Endothelial cell of umbilical vein (primary cell): Measurements from ENCODE around the gene DOCK4. TPM values are rescaled to one million over a fixed set of nuclear protein-coding genes. Genes with fewer than 3 reads are reported as not detected.

Experiments used
- BruUV-seq: library from RNA; stranded (reverse); fragments of 400-500 nt; replicated peaks from 2 replicates; lab custom pipeline; 2021; lab: Mats Ljungman, UMichigan
- CTCF ChIA-PET: fragments of 300-600, 350-600 bp; sonication (Branson Sonifier 250); formaldehyde crosslinking; loops from one replicate; lab custom pipeline; 2021; ENCODE audit warnings: antibody characterized with exemption, inconsistent platforms; lab: Charles Lee
- POLR2A ChIA-PET: fragments of 300-600, 350-600 bp; sonication (Branson Sonifier 250); formaldehyde crosslinking; loops from one replicate; lab custom pipeline; 2021; ENCODE audit warnings: antibody characterized with exemption, inconsistent platforms; lab: Charles Lee
- DNase-seq: peaks from one replicate; pipeline ENCODE4 v3.0.0-alpha.2; 2011; ENCODE audit warnings: low read depth, low spot score
- FAIRE-seq: peaks from 2 replicates; lab custom pipeline; 2011; peaks lifted over from hg19 to GRCh38; lab: Jason Lieb, UNC
- H2AFZ ChIP-seq: 2 replicates; pipeline ENCODE4 v1.6.0; 2012; ENCODE audit warnings: low read depth, low read length, control low read depth, inconsistent platforms
- H3K27ac ChIP-seq: 2 replicates; pipeline ENCODE4 v1.5.1; 2011; ENCODE audit warnings: low read depth, mild to moderate bottlenecking, control low read depth, low read length, moderate library complexity; ENCODE audit not compliant: insufficient read depth
- H3K27me3 ChIP-seq, 2 experiments: 2 replicates each; pipeline versions ENCODE4 v1.6.0 to v1.6.1; 2011; ENCODE audit warnings: low read length in 2 of 2, mixed read lengths in 1 of 2; ENCODE audit not compliant: control insufficient read depth in 2 of 2, insufficient read depth in 2 of 2
- H3K36me3 ChIP-seq, 2 experiments: 2 replicates in 1 of 2; 3 replicates in 1 of 2; pipeline ENCODE4 v1.5.1; 2011; ENCODE audit warnings: low read length in 2 of 2, mild to moderate bottlenecking in 1 of 2, moderate library complexity in 1 of 2; ENCODE audit not compliant: control insufficient read depth in 2 of 2, insufficient read depth in 2 of 2; ENCODE audit errors: extremely low read depth in 1 of 2
- H3K4me1 ChIP-seq: 3 replicates; pipeline ENCODE4 v1.5.1; 2011; ENCODE audit warnings: mild to moderate bottlenecking, low read length; ENCODE audit not compliant: control insufficient read depth, insufficient read depth; ENCODE audit errors: extremely low read depth
- H3K4me2 ChIP-seq: 2 replicates; pipeline ENCODE4 v1.6.1; 2011; ENCODE audit warnings: low read length, control low read depth, mixed read lengths; ENCODE audit not compliant: insufficient read depth
- H3K4me3 ChIP-seq, 3 experiments: fragments of 200-600 bp in 1 of 3; sonication (generic), shearing (Covaris generic) in 1 of 3; replicated peaks in 1 of 3; 2 replicates each; pipeline ENCODE4 v1.5.1; 2011 to 2016; ENCODE audit warnings: control low read depth in 3 of 3, low read length in 3 of 3, mild to moderate bottlenecking in 2 of 3, inconsistent platforms in 1 of 3, low read depth in 1 of 3, moderate library complexity in 1 of 3; ENCODE audit not compliant: insufficient read depth in 1 of 3
- H3K79me2 ChIP-seq: 2 replicates; pipeline ENCODE4 v1.6.0; 2012; ENCODE audit warnings: low read length, inconsistent platforms; ENCODE audit not compliant: control insufficient read depth, insufficient read depth
- H3K9ac ChIP-seq: replicated peaks from 2 replicates; pipeline ENCODE3; 2011; ENCODE audit warnings: low read length, control low read depth; ENCODE audit not compliant: insufficient read depth; ENCODE audit errors: extremely low read depth
- H3K9me1 ChIP-seq: replicated peaks from 3 replicates; pipeline ENCODE4 v1.6.0; 2011; ENCODE audit warnings: mild to moderate bottlenecking, low read length; ENCODE audit not compliant: control insufficient read depth, insufficient read depth; ENCODE audit errors: extremely low read depth
- H3K9me3 ChIP-seq: replicated peaks from 2 replicates; pipeline ENCODE4 v1.5.1; 2012; ENCODE audit warnings: low read length, inconsistent platforms; ENCODE audit not compliant: control insufficient read depth, insufficient read depth
- H4K20me1 ChIP-seq: replicated peaks from 2 replicates; pipeline ENCODE3; 2011; ENCODE audit warnings: mild to moderate bottlenecking, low read length; ENCODE audit not compliant: control insufficient read depth, insufficient read depth; ENCODE audit errors: extremely low read depth
- EZH2 ChIP-seq: IDR thresholded peaks from 2 replicates; pipeline ENCODE4 v1.6.1; 2012; ENCODE audit warnings: borderline replicate concordance, low read depth, mild to moderate bottlenecking, moderate library complexity, low read length, inconsistent platforms; ENCODE audit not compliant: severe bottlenecking
- FOS ChIP-seq: IDR thresholded peaks from 2 replicates; pipeline ENCODE4 v1.6.1; 2011; ENCODE audit warnings: mild to moderate bottlenecking, low read length, moderate library complexity, borderline replicate concordance; ENCODE audit not compliant: insufficient read depth
- GATA2 ChIP-seq: IDR thresholded peaks from 2 replicates; pipeline ENCODE4 v1.7.0; 2011; ENCODE audit warnings: low read depth, mild to moderate bottlenecking, moderate library complexity, mixed read lengths, low read length; ENCODE audit not compliant: insufficient read length, insufficient read depth
- JUN ChIP-seq: IDR thresholded peaks from 2 replicates; pipeline ENCODE4 v1.6.1; 2011; ENCODE audit warnings: borderline replicate concordance, low read depth; ENCODE audit not compliant: insufficient read length, insufficient read depth
- MAX ChIP-seq: IDR thresholded peaks from 2 replicates; pipeline ENCODE4 v1.6.1; 2011; ENCODE audit not compliant: insufficient read depth, insufficient read length
- MYC ChIP-seq: IDR thresholded peaks from one replicate; pipeline ENCODE4 v1.6.1; 2011; ENCODE audit warnings: mild to moderate bottlenecking, low read depth, low read length
- POLR2A ChIP-seq: IDR thresholded peaks from 2 replicates; pipeline ENCODE4 v1.6.1; 2012; ENCODE audit warnings: low read depth, mild to moderate bottlenecking, control low read depth, low read length
- POLR2AphosphoS5 ChIP-seq: IDR thresholded peaks from 2 replicates; pipeline ENCODE4 v1.6.1; 2012; ENCODE audit warnings: low read depth, mild to moderate bottlenecking, control low read depth, low read length, moderate library complexity; ENCODE audit not compliant: insufficient read depth
- dilution Hi-C: fragments of 300-500 bp; cut with MboI; formaldehyde crosslinking; loops from one replicate; pipeline ENCODE4 v1.15.0; 2019; ENCODE audit warnings: low sequenced_read_pairs; ENCODE audit not compliant: extremely low pct_ligation_motif_present
- intact Hi-C: fragments of 100-400 bp; cut with micrococcal nuclease; formaldehyde crosslinking; loops from one replicate; pipeline ENCODE4 v1.10.0; 2022
- polyA plus RNA-seq, 4 experiments: library from polyadenylated mRNA; depleted of rRNA in 3 of 4; stranded (reverse) in 3 of 4; unstranded in 1 of 4; fragments of >200 nt; gene quantifications; 2 replicates each; pipeline versions ENCODE4 v1.2.1 to v1.2.3, GENCODE V29; 2011 to 2012; ENCODE audit warnings: missing spikeins in 1 of 4
- total RNA-seq: library from RNA; stranded (reverse); gene quantifications from 2 replicates; pipeline ENCODE4 v1.2.3, GENCODE V29; 2021
- TF ChIP-seq, protein P1 (sequence below), 2 donors: IDR thresholded peaks; 1 replicate in 1 of 2; 2 replicates in 1 of 2; pipeline ENCODE4 v1.5.1; 2011; ENCODE audit warnings: low read length in 2 of 2, mild to moderate bottlenecking in 2 of 2, moderate library complexity in 2 of 2, control low read depth in 1 of 2, inconsistent platforms in 1 of 2, low read depth in 1 of 2; ENCODE audit not compliant: insufficient read depth in 1 of 2; ENCODE audit errors: extremely low read depth in 1 of 2

Gene DOCK4
- total and polyA plus RNA-seq, 2 donors (not counting 3 experiments of a cell fraction or from before 2014, with no cell fraction given) = 47.4 to 164 TPM

DNA sequence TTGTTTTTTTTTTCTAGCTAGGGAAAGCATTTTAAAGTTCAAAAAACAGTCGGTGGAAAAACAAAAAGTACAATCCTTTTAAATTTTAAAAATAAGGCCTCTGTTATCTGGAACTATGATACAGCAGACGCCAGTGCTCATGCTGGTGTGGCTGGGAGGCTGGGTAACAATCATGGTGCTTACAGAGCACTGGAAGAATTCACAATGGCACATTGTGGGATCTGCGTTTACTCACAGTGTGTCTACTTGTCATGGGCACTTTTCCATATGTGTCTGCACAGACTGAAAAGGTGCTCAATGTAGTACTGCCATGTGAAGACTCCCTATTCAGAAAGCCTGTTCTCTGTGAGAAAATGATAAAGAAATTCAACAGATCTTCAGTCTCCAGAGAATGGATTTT is 365.7 kb downstream of the DOCK4 start:
- no peaks in the 10 kb centered on the region for H3K79me2 ChIP-seq
- H3K4me1 ChIP-seq = peaks cover 13% of the 10 kb centered on the region
- TF ChIP-seq MAX (no peak), GATA2 (no peak), MYC (no peak), JUN (no peak), EZH2 (no peak), POLR2AphosphoS5 (no peak), FOS (no peak), POLR2A (no peak)
- TF ChIP-seq, protein P1, sequence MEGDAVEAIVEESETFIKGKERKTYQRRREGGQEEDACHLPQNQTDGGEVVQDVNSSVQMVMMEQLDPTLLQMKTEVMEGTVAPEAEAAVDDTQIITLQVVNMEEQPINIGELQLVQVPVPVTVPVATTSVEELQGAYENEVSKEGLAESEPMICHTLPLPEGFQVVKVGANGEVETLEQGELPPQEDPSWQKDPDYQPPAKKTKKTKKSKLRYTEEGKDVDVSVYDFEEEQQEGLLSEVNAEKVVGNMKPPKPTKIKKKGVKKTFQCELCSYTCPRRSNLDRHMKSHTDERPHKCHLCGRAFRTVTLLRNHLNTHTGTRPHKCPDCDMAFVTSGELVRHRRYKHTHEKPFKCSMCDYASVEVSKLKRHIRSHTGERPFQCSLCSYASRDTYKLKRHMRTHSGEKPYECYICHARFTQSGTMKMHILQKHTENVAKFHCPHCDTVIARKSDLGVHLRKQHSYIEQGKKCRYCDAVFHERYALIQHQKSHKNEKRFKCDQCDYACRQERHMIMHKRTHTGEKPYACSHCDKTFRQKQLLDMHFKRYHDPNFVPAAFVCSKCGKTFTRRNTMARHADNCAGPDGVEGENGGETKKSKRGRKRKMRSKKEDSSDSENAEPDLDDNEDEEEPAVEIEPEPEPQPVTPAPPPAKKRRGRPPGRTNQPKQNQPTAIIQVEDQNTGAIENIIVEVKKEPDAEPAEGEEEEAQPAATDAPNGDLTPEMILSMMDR (IDR thresholded peaks at IDR 0.05; ENCODE audit: extremely low read depth in 1 of 2, insufficient read depth in 1 of 2, low read depth in 1 of 2, low read length in 2 of 2) = no peak
- peaks cover 11 to 19% of the 10 kb centered on the region in 2 experiments for H3K36me3 ChIP-seq
- no peaks in the 10 kb centered on the region for H3K9me1 ChIP-seq
- POLR2A ChIA-PET = no interaction called here
- DNase-seq (no peak), FAIRE-seq (no peak)
- no peak overlapping the region for H3K27ac ChIP-seq
- H2AFZ ChIP-seq = no peak overlapping the region
- dilution Hi-C loops = no loop called here
- BruUV-seq = no TSS peak
- intact Hi-C loops = no loop called here
- H3K27me3 ChIP-seq = no peaks in the 10 kb centered on the region
- H3K9me3 ChIP-seq = no peaks in the 10 kb centered on the region
- CTCF ChIA-PET = interaction anchor here (1.5 kb wide), 1 partner anchor 15 kb away, joined by 4 read pairs; no protein-coding TSS in a partner anchor
- H4K20me1 ChIP-seq = no peaks in the 10 kb centered on the region
- no peak overlapping the region for H3K9ac ChIP-seq
- no peak overlapping the region for H3K4me2 ChIP-seq
- no peak overlapping the region for H3K4me3 ChIP-seq
